GM12892 (cell line): ENCODE results near the gene ANKRD44.

Experiments used
- POLR2A ChIP-seq: IDR thresholded peaks from 2 replicates; pipeline ENCODE4 v1.6.1; 2011; ENCODE audit warnings: low read depth, low read length, control low read depth
- POLR2AphosphoS5 ChIP-seq: IDR thresholded peaks from 2 replicates; pipeline ENCODE4 v1.6.1; 2011; ENCODE audit warnings: low read depth, low read length, control low read depth

GRCh38 chr2:197277794-197278193 is 32.8 kb downstream of the ANKRD44 start:
- TF ChIP-seq POLR2A (no peak), POLR2AphosphoS5 (no peak)
